ENCODE results near the gene APIP. TPM values are rescaled to one million over a fixed set of nuclear protein-coding genes. Genes with fewer than 3 reads are reported as not detected.

The APIP gene, protein sequence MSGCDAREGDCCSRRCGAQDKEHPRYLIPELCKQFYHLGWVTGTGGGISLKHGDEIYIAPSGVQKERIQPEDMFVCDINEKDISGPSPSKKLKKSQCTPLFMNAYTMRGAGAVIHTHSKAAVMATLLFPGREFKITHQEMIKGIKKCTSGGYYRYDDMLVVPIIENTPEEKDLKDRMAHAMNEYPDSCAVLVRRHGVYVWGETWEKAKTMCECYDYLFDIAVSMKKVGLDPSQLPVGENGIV
- total RNA-seq (ENCODE audit: low replicate concordance): 17.3 and 23.4 TPM in 2 replicates
- long read RNA-seq, transcript APIP-201 (7 exons, 1,366 nt): major isoform, 46 of 61 reads
- long read RNA-seq, transcript APIP-202 (6 exons, 1,042 nt): minor isoform, 6 of 61 reads
- long read RNA-seq, partial matches to known transcripts: 2 of 61 reads
- long read RNA-seq, other reads (novel, unspliced or antisense): 7 of 61 reads

DNA sequence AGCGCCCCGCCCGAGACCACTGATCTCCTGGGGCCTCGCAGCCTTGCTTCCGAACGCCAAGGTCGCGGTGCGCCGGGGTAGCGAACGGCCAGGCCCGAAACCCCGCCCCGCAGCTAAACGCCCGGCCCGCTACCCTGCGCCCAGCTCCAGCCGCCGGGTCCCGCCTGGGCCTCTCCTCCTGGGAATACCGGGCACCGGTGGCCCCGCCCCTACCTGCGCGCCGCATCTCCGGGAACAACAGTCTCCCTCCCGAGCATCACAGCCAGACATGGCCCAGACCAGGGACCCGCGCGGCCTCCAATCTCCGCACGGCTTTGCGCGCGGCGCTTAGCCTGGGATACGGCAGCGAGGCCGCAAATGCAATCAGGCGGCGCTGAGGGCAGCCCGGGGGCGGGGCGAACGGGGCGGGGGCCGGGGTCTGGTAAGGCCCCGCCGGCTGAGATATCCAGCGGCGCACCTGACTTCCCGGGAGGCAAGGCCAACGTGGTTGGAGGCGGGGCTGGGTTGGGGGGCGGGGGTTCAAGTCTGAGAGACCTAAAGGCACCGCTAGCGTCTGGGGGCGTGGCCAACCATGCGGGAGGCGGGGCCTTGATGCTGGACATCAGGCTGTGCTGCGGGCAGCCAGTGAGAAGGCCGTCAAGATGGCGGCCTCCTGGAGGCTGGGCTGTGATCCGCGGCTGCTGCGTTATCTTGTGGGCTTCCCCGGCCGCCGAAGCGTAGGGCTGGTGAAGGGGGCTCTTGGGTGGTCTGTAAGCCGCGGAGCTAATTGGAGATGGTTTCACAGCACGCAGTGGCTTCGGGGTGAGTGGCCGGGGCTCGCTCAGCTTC lies at the start of gene APIP, which contains the start of gene PDHX:
Gene APIP, minus strand, starts transcription at position 365 of the 828 bp plus-strand sequence. Its CDS starts 95 bp downstream, at position 270.
Gene PDHX, plus strand, starts transcription at position 604 of the 828 bp plus-strand sequence. Its CDS starts 38 bp downstream, at position 642.
- H3K27me3 Mint-ChIP-seq: no peaks in the 10 kb centered on the region
- peak within 1 kb of the TSS; percentile 98 for H3K27ac Mint-ChIP-seq

GRCh38 chr11:34964610-34965331 lies 48.6 kb upstream of the APIP start:
- Mint-ChIP-seq H3K36me3 (peaks cover 18% of the 10 kb centered on the region), H3K4me3 (no peak overlapping the region), H3K27me3 (no peaks in the 10 kb centered on the region), H3K27ac (no peak overlapping the region), H3K9me3 (no peaks in the 10 kb centered on the region), H3K4me1 (ENCODE audit: unreplicated experiment) (no peaks in the 10 kb centered on the region)
- DNase-seq (ENCODE audit: extremely low spot score, unreplicated experiment): no peak
- TF ChIP-seq, protein P1, sequence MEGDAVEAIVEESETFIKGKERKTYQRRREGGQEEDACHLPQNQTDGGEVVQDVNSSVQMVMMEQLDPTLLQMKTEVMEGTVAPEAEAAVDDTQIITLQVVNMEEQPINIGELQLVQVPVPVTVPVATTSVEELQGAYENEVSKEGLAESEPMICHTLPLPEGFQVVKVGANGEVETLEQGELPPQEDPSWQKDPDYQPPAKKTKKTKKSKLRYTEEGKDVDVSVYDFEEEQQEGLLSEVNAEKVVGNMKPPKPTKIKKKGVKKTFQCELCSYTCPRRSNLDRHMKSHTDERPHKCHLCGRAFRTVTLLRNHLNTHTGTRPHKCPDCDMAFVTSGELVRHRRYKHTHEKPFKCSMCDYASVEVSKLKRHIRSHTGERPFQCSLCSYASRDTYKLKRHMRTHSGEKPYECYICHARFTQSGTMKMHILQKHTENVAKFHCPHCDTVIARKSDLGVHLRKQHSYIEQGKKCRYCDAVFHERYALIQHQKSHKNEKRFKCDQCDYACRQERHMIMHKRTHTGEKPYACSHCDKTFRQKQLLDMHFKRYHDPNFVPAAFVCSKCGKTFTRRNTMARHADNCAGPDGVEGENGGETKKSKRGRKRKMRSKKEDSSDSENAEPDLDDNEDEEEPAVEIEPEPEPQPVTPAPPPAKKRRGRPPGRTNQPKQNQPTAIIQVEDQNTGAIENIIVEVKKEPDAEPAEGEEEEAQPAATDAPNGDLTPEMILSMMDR (conservative IDR thresholded peaks at IDR 0.05): no peak

More for the DNA sequence above, at the start of gene APIP, which contains the start of gene PDHX:
- peak; percentile 97 for DNase-seq (ENCODE audit: extremely low spot score, unreplicated experiment)
- Mint-ChIP-seq H3K4me3 (peak within 1 kb of the TSS; percentile 98), H3K36me3 (peaks cover 23% of the 10 kb centered on the region), H3K9me3 (no peaks in the 10 kb centered on the region), H3K4me1 (ENCODE audit: unreplicated experiment) (peaks cover 29% of the 10 kb centered on the region)
- TF ChIP-seq, protein P1 (conservative IDR thresholded peaks at IDR 0.05): no peak

- Mint-ChIP-seq H3K9me3 (no peaks in the 10 kb centered on the region), H3K27me3 (no peaks in the 10 kb centered on the region), H3K4me3 (no peak overlapping the region), H3K36me3 (peaks cover 18% of the 10 kb centered on the region), H3K27ac (no peak overlapping the region), H3K4me1 (ENCODE audit: unreplicated experiment) (no peaks in the 10 kb centered on the region)
- DNase-seq (ENCODE audit: extremely low spot score, unreplicated experiment): no peak
- TF ChIP-seq, protein P1 (conservative IDR thresholded peaks at IDR 0.05): no peak
Measured at GRCh38 chr11:34963351-34963750, 47.2 kb upstream of the APIP start.

- peaks cover 14% of the 10 kb centered on the region for H3K36me3 Mint-ChIP-seq
- no peak overlapping the region for H3K27ac Mint-ChIP-seq
- H3K4me1 Mint-ChIP-seq (ENCODE audit: unreplicated experiment): no peaks in the 10 kb centered on the region
- TF ChIP-seq, protein P1 (conservative IDR thresholded peaks at IDR 0.05): no peak
- no peak for DNase-seq (ENCODE audit: extremely low spot score, unreplicated experiment)
- no peaks in the 10 kb centered on the region for H3K27me3 Mint-ChIP-seq
- H3K9me3 Mint-ChIP-seq: no peaks in the 10 kb centered on the region
- H3K4me3 Mint-ChIP-seq: no peak overlapping the region
Measured at GRCh38 chr11:34962034-34962433, 45.9 kb upstream of the APIP start.

DNA sequence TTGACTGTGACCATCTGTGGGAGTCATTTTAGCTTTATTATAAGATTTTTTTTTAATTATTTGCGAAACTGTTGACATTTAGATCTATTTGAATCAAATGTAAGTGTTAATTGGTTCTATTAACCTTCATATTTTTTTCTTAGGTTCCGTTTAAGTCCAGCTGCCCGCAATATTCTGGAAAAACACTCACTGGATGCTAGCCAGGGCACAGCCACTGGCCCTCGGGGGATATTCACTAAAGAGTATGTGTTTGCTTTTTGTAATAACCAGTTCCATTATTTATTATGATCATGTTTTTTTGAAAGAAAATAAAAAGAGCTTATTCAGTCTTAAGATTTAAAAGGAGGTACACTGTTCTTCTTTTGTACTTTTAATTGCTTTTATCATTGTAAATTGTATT lies 44.1 kb upstream of the APIP start:
- H3K27me3 Mint-ChIP-seq: no peaks in the 10 kb centered on the region
- no peaks in the 10 kb centered on the region for H3K4me1 Mint-ChIP-seq (ENCODE audit: unreplicated experiment)
- peaks cover 18% of the 10 kb centered on the region for H3K36me3 Mint-ChIP-seq
- no peak overlapping the region for H3K4me3 Mint-ChIP-seq
- no peak for DNase-seq (ENCODE audit: extremely low spot score, unreplicated experiment)
- H3K27ac Mint-ChIP-seq: no peak overlapping the region
- TF ChIP-seq, protein P1 (conservative IDR thresholded peaks at IDR 0.05): no peak
- no peaks in the 10 kb centered on the region for H3K9me3 Mint-ChIP-seq

All from type B pancreatic cell (in vitro differentiated cells).